ENCODE results near the gene ZBTB7A.

Gene ZBTB7A

GRCh38 chr19:4061683-4062418, 4.8 kb downstream of the ZBTB7A start:
- H3K4me3 ChIP-seq (ENCODE audit: severe bottlenecking) = peak overlapping the region; percentile 32
- peaks cover 16% of the 10 kb centered on the region for H3K36me3 ChIP-seq (ENCODE audit: low read depth)
- H3K4me1 ChIP-seq (ENCODE audit: insufficient read depth, poor library complexity, severe bottlenecking) = peaks cover 19% of the 10 kb centered on the region
- DNase-seq (ENCODE audit: low spot score) (peak; percentile 73), ATAC-seq (ENCODE audit: low read depth) (no peak)
- H3K27me3 ChIP-seq (ENCODE audit: insufficient read depth, poor library complexity, severe bottlenecking) = no peaks in the 10 kb centered on the region
- no peak for TF ChIP-seq CTCF (IDR thresholded peaks at IDR 0.05; ENCODE audit: poor library complexity, severe bottlenecking)
- no peaks in the 10 kb centered on the region for H3K9me3 ChIP-seq (ENCODE audit: severe bottlenecking)
- H3K27ac ChIP-seq (ENCODE audit: poor library complexity, severe bottlenecking) = peak overlapping the region; percentile 90

- Histone ChIP-seq H3K27me3 (ENCODE audit: insufficient read depth, poor library complexity, severe bottlenecking) (no peaks in the 10 kb centered on the region), H3K4me1 (ENCODE audit: insufficient read depth, poor library complexity, severe bottlenecking) (peaks cover 19% of the 10 kb centered on the region), H3K4me3 (ENCODE audit: severe bottlenecking) (peak overlapping the region; percentile 32), H3K9me3 (ENCODE audit: severe bottlenecking) (no peaks in the 10 kb centered on the region), H3K27ac (ENCODE audit: poor library complexity, severe bottlenecking) (peak overlapping the region; percentile 90), H3K36me3 (ENCODE audit: low read depth) (peaks cover 20% of the 10 kb centered on the region)
- peak; percentile 15; the same call in 2 of the 3 replicates for ATAC-seq (ENCODE audit: low read depth)
- no peak for TF ChIP-seq CTCF (IDR thresholded peaks at IDR 0.05; ENCODE audit: poor library complexity, severe bottlenecking)
- DNase-seq (ENCODE audit: low spot score) = peak; percentile 81
Observed at GRCh38 chr19:4061178-4061682, 5.5 kb downstream of the ZBTB7A start.

GRCh38 chr19:4060621-4061177, 6.0 kb downstream of the ZBTB7A start:
- peaks cover 19% of the 10 kb centered on the region for H3K4me1 ChIP-seq (ENCODE audit: insufficient read depth, poor library complexity, severe bottlenecking)
- no peaks in the 10 kb centered on the region for H3K27me3 ChIP-seq (ENCODE audit: insufficient read depth, poor library complexity, severe bottlenecking)
- H3K4me3 ChIP-seq (ENCODE audit: severe bottlenecking) = peak overlapping the region; percentile 32
- no peak for ATAC-seq (ENCODE audit: low read depth)
- no peak for DNase-seq (ENCODE audit: low spot score)
- H3K27ac ChIP-seq (ENCODE audit: poor library complexity, severe bottlenecking) = peak overlapping the region; percentile 90
- TF ChIP-seq CTCF (IDR thresholded peaks at IDR 0.05; ENCODE audit: poor library complexity, severe bottlenecking) = no peak
- H3K9me3 ChIP-seq (ENCODE audit: severe bottlenecking) = no peaks in the 10 kb centered on the region
- H3K36me3 ChIP-seq (ENCODE audit: low read depth) = peaks cover 24% of the 10 kb centered on the region

GRCh38 chr19:4059891-4060620, 6.6 kb downstream of the ZBTB7A start:
- peak; percentile 83 for DNase-seq (ENCODE audit: low spot score)
- Histone ChIP-seq H3K36me3 (ENCODE audit: low read depth) (peaks cover 30% of the 10 kb centered on the region), H3K27me3 (ENCODE audit: insufficient read depth, poor library complexity, severe bottlenecking) (no peaks in the 10 kb centered on the region), H3K9me3 (ENCODE audit: severe bottlenecking) (no peaks in the 10 kb centered on the region), H3K4me3 (ENCODE audit: severe bottlenecking) (peak overlapping the region; percentile 25), H3K4me1 (ENCODE audit: insufficient read depth, poor library complexity, severe bottlenecking) (peaks cover 19% of the 10 kb centered on the region), H3K27ac (ENCODE audit: poor library complexity, severe bottlenecking) (peak overlapping the region; percentile 90)
- peak; percentile 62 for ATAC-seq (ENCODE audit: low read depth)
- no peak for TF ChIP-seq CTCF (IDR thresholded peaks at IDR 0.05; ENCODE audit: poor library complexity, severe bottlenecking)

All from RWPE2 (cell line).